Sigmoid colon (tissue), 4 donors: ENCODE data around the gene LMBR1.

Experiments used
- POLR2AphosphoS5 ChIP-seq, 4 donors: sonication (generic); formaldehyde crosslinking; IDR thresholded peaks; one replicate each; pipeline ENCODE4 v1.6.1; 2017; ENCODE audit warnings: antibody characterized with exemption in 4 of 4
- TF ChIP-seq, protein P1 (sequence below), 4 experiments: fragments of 450-650 bp in 3 of 4; fragments of 200-600 bp in 1 of 4; IDR thresholded peaks; one replicate each; pipeline ENCODE4 v1.5.1; 2016 to 2019; ENCODE audit warnings: antibody characterized with exemption in 4 of 4, mild to moderate bottlenecking in 3 of 4, moderate library complexity in 2 of 4

DNA sequence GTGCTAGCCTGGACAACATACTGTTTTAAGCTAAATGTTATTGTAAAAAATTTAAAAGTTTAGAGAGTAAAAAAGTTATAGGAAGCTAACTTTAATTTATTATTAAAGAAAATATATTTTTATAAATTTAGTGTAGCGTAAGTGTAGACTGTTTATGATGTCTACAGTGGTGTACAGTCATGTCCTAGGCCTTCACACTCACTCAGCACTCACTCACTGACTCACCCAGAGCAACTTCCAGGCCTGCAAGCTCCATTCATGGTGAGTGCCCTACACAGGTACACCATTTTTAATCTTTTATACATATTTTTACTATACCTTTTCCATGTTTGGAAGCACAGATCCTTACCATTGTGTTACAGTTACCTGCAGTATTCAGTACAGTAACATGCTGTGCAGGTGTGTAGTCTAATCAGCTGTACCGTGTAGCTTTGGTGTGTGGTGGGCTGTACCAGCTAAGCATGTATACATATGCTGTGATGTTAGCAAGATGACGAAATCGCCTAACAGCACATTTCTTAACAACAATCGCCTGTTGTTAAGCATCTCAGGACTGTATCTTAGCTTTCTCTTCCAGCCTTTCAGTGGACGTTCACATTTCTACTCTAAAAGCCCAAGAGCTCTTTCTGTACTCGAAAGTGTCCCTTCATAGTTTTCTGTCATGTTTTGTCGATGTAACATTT lies 240.0 kb downstream of the LMBR1 start:
- TF ChIP-seq, protein P1, sequence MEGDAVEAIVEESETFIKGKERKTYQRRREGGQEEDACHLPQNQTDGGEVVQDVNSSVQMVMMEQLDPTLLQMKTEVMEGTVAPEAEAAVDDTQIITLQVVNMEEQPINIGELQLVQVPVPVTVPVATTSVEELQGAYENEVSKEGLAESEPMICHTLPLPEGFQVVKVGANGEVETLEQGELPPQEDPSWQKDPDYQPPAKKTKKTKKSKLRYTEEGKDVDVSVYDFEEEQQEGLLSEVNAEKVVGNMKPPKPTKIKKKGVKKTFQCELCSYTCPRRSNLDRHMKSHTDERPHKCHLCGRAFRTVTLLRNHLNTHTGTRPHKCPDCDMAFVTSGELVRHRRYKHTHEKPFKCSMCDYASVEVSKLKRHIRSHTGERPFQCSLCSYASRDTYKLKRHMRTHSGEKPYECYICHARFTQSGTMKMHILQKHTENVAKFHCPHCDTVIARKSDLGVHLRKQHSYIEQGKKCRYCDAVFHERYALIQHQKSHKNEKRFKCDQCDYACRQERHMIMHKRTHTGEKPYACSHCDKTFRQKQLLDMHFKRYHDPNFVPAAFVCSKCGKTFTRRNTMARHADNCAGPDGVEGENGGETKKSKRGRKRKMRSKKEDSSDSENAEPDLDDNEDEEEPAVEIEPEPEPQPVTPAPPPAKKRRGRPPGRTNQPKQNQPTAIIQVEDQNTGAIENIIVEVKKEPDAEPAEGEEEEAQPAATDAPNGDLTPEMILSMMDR (IDR thresholded peaks at IDR 0.05) = no peak
- no peak for TF ChIP-seq POLR2AphosphoS5 (IDR thresholded peaks at IDR 0.05)
